AG04449 (cell line): ENCODE data around the gene WDFY3.

Source experiments
- CTCF ChIA-PET: fragments of 350-600 bp; formaldehyde crosslinking; extraction: SDS; loops from one replicate; lab custom pipeline; 2021; ENCODE audit warnings: antibody characterized with exemption; lab: Yijun Ruan, JAX
- POLR2A ChIA-PET: fragments of 400-600, 350-600 bp; formaldehyde crosslinking; extraction: SDS; loops from one replicate; lab custom pipeline; 2020; ENCODE audit warnings: antibody characterized with exemption, inconsistent platforms; lab: Yijun Ruan, JAX
- DNase-seq: peaks from one replicate; pipeline ENCODE4 v3.0.0-alpha.2; 2010; ENCODE audit warnings: low read depth, low spot score
- H3K4me3 ChIP-seq: 2 replicates; pipeline ENCODE4 v1.5.1; 2011; ENCODE audit warnings: low read depth, mild to moderate bottlenecking, control low read depth, low read length
- TF ChIP-seq, protein P1 (sequence below): IDR thresholded peaks from one replicate; pipeline ENCODE4 v1.5.1; 2011; ENCODE audit warnings: mild to moderate bottlenecking, moderate library complexity, low read length, control low read depth, inconsistent platforms; ENCODE audit not compliant: insufficient read depth; ENCODE audit errors: missing control alignments

The WDFY3 gene

DNA sequence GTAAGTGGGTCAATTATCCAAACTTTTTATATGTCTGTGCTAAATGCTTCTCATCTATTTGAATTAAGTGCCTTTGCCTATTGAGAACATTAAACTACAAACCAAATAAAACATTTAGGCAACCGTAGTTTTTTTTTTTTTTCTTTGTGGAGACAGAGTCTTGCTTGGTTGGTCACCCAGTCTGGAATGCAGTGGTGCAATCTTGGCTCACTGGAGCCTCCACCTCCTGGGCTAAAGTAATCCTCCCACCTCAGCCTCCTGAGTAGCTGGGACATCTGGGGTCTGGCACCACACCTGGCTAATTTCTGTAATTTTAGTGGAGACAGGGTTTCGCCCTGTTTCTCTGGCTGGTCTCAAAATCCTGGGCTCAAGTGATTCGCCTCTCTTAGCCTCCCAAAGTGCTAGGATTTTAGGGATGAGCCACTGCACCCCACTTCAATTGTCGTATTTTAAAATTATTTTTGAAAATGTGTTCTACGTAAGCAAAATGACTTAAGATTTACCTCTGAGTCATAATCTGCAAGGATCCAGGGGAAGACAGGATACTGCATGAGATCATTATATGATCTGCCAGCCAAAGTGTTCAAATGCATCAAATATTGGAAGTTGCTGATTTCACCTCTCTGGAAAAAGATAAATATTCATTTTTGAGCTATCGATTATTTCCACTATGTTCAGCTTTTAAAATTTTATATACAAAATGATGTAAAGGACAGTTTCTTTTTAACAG is 257.9 kb downstream of the WDFY3 start:
- TF ChIP-seq, protein P1, sequence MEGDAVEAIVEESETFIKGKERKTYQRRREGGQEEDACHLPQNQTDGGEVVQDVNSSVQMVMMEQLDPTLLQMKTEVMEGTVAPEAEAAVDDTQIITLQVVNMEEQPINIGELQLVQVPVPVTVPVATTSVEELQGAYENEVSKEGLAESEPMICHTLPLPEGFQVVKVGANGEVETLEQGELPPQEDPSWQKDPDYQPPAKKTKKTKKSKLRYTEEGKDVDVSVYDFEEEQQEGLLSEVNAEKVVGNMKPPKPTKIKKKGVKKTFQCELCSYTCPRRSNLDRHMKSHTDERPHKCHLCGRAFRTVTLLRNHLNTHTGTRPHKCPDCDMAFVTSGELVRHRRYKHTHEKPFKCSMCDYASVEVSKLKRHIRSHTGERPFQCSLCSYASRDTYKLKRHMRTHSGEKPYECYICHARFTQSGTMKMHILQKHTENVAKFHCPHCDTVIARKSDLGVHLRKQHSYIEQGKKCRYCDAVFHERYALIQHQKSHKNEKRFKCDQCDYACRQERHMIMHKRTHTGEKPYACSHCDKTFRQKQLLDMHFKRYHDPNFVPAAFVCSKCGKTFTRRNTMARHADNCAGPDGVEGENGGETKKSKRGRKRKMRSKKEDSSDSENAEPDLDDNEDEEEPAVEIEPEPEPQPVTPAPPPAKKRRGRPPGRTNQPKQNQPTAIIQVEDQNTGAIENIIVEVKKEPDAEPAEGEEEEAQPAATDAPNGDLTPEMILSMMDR: no peak
- DNase-seq: no peak
- ChIA-PET POLR2A (no interaction called here), CTCF (no interaction called here)
- H3K4me3 ChIP-seq: no peak overlapping the region

DNA sequence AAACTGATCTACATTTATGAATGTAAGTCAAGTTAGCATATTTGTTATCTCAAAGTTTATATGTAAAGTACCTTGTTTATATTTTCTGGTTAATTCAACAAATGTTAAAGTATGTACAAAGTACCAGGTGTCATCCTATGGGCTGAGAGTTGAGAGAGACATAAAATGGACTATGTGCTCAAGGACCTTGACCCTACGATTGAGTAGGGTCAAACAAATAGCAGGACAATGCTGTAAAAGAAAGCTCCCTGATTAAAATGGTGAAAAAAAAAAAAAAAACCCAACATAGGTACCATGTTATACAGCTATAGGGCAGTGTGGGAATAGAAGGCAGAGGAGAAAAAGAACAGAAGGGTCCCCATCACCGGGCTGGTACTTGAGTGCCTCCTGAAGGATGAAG is 260.2 kb downstream of the WDFY3 start:
- no peak for DNase-seq
- TF ChIP-seq, protein P1: no peak
- POLR2A ChIA-PET: no interaction called here
- H3K4me3 ChIP-seq: no peak overlapping the region
- CTCF ChIA-PET: no interaction called here

DNA sequence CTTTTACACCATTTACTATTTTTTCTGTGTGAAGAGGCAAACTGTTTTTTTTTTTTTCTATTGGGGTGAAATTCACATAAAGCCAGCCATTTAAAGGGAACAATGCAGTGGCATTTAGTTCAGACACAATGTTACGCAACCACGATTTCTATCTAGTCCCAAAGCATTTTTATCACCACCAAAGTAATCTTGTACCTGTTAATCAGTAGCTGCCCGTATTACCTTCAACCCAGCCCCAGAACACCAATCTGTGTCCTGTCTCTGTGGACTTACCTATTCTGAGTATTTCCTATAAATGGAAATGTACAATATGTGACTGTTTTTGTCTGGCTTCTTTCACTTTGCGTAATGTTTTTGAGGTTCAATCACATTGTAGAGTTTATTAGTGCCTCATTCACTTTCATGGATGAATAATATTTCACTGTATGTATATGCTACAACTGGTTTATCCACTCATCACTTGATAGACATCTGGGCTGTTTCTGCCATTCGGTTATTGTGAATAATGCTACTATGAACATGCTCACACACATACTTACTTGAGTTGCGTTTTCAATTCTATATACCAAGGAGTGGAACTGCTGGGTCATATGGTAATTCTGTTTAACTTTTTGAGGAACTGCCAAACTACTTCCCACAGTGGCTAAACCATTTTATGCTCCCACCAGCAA is 267.4 kb downstream of the WDFY3 start:
- POLR2A ChIA-PET: no interaction called here

DNA sequence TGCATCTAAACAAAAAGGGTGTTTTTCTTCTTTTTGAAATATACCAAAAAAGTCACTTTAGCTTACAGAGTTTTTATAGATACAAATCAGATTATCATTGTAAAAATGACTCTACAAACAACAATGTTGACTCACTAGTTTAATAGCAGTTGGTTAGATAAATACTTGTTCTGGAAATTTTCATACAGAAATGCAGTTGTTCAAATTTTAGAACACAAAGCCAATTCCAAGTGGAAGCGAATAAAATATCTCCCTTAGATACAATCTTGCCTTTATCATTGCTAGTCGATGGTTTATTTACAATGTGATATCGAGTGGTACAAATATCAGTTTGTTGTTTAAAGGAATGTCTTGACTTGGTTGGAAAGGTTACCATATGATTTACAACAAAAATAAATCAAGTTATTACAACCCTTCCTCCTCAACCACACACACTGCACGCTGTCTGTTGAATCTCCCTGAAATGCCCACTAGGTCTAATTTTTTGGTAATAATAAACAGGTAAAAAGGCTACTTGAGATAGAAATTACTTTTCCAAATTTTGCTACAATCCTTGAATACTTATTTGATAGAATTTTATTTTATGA is 268.8 kb downstream of the WDFY3 start:
- TF ChIP-seq, protein P1: no peak
- ChIA-PET CTCF (interaction anchor here (1.2 kb wide), 1 partner anchor 12 kb away, joined by 3 read pairs; no protein-coding TSS in a partner anchor), POLR2A (no interaction called here)
- no peak overlapping the region for H3K4me3 ChIP-seq
- DNase-seq: no peak

More for the DNA sequence above, 267.4 kb downstream of the WDFY3 start:
- H3K4me3 ChIP-seq: no peak overlapping the region
- TF ChIP-seq, protein P1: no peak
- CTCF ChIA-PET: no interaction called here
- DNase-seq: no peak

DNA sequence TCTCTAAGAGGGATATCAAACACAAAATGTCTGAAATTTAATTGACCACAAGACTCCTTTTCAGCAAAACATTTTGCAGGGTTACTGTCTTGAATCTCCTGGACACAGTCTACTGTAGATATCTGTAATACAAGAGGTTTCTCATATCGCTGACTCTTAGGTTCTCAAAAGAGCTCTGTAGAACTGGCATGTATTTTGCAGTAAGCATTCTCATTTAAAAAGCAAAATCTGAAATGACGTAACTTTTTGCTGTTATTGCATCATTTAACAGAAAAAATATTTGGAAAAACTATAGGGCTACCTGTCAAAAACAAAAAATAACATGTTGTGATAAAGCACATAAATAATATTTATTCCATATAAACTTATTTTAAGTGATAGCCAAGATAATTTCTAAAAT is 269.3 kb downstream of the WDFY3 start:
- CTCF ChIA-PET: interaction anchor here (1.2 kb wide), 1 partner anchor 11 kb away, joined by 3 read pairs; no protein-coding TSS in a partner anchor

More for the DNA sequence above, 269.3 kb downstream of the WDFY3 start:
- TF ChIP-seq, protein P1: no peak
- no peak for DNase-seq
- H3K4me3 ChIP-seq: no peak overlapping the region
- POLR2A ChIA-PET: no interaction called here
